ENCODE results near the gene GCNT1.

DNA sequence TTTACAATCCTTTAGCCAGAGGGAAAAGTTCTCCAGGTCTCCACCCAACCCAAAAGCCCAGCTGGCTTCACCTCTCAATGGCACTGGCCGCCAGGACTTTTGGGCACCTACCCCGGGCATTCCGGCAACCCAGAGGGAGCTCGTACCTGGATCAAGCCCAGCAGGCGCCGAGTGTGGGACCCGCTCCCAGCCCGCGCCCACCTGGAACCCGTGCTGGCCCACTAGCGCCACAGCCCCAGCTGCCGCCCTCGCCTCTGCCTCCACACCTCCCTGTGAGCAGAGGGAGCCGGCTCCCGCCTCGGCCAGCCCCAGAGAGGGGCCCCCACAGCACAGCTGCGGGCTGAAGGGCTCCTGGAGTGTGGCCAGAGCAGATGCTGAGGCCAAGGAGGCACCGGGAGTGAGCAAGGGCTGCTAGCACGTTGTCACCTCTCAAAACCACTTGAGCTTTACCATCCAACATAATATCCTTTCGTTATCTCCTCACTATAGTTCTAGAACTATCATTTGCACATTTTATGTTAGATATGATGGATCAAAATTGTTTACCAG is 69.7 kb downstream of the GCNT1 start:
- TF ChIP-seq CTCF (IDR thresholded peaks at IDR 0.05; ENCODE audit: low read length) (no peak), EZH2 (IDR thresholded peaks at IDR 0.05; ENCODE audit: borderline replicate concordance, low read length) (no peak)

Measured in OCI-LY1 (cell line).